Breast epithelium (tissue), 4 donors: ENCODE measurements around the gene PHYKPL. TPM values are rescaled to one million over a fixed set of nuclear protein-coding genes. Genes with fewer than 3 reads are reported as not detected.

ENCODE experiments used
- DNase-seq, 2 donors: peaks; one replicate each; pipeline ENCODE4 v3.0.0-alpha.2; 2019; ENCODE audit warnings: low spot score in 2 of 2
- H3K27ac ChIP-seq, 2 donors: fragments of 200-600 bp; sonication (generic) in 1 of 2; one replicate each; pipeline ENCODE4 v1.5.1; 2016 to 2019; ENCODE audit warnings: mild to moderate bottlenecking in 1 of 2
- H3K27me3 ChIP-seq, 2 donors: fragments of 200-600 bp; sonication (generic) in 1 of 2; one replicate each; pipeline versions ENCODE4 v1.5.1 to v1.6.0; 2017 to 2019; ENCODE audit warnings: control low read depth in 1 of 2, mild to moderate bottlenecking in 1 of 2
- H3K36me3 ChIP-seq: fragments of 200-600 bp; one replicate; pipeline ENCODE4 v1.5.1; 2019
- H3K4me1 ChIP-seq, 2 donors: fragments of 200-600 bp; sonication (generic); one replicate each; pipeline ENCODE4 v1.5.1; 2016 to 2019; ENCODE audit warnings: control low read depth in 1 of 2
- H3K4me3 ChIP-seq, 3 donors: fragments of 200-600 bp; sonication (generic); 1 replicate in 2 of 3; 2 replicates in 1 of 3; pipeline ENCODE4 v1.5.1; 2016 to 2019; ENCODE audit warnings: mild to moderate bottlenecking in 3 of 3, moderate library complexity in 2 of 3
- H3K9me3 ChIP-seq, 2 donors: fragments of 200-600 bp; sonication (generic) in 1 of 2; one replicate each; pipeline ENCODE4 v1.5.1; 2016 to 2019; ENCODE audit warnings: control low read depth in 1 of 2
- CTCF ChIP-seq, 3 donors: fragments of 450-650 bp; IDR thresholded peaks; one replicate each; pipeline ENCODE4 v1.5.1; 2016 to 2017; ENCODE audit warnings: antibody characterized with exemption in 3 of 3, mild to moderate bottlenecking in 3 of 3, moderate library complexity in 3 of 3
- POLR2A ChIP-seq: fragments of 450-650 bp; IDR thresholded peaks from one replicate; pipeline ENCODE4 v1.6.1; 2016; ENCODE audit warnings: antibody characterized with exemption, mild to moderate bottlenecking, moderate library complexity
- POLR2AphosphoS5 ChIP-seq, 3 donors: sonication (generic); formaldehyde crosslinking; IDR thresholded peaks; one replicate each; pipeline ENCODE4 v1.6.1; 2017; ENCODE audit warnings: antibody characterized with exemption in 3 of 3
- intact Hi-C: fragments of 100-400 bp; cut with DNase I; formaldehyde crosslinking; loops from one replicate; pipeline ENCODE4 v1.15.1; 2023; ENCODE audit warnings: low total_unique reads
- total RNA-seq, 3 donors: library from RNA; depleted of rRNA; stranded (reverse); fragments of >200 nt; gene quantifications; one replicate each; pipeline ENCODE4 v1.1.0, GENCODE V29; 2016

Gene PHYKPL
- total RNA-seq, 3 donors from 2014 or later: 63.4 to 94.1 (median 77.7) TPM

- H3K27ac ChIP-seq: no peak overlapping the region
- H3K4me3 ChIP-seq: no peak overlapping the region
- intact Hi-C loops: no loop called here
- H3K4me1 ChIP-seq: no peaks in the 10 kb centered on the region
- H3K36me3 ChIP-seq: no peaks in the 10 kb centered on the region
- no peaks in the 10 kb centered on the region for H3K27me3 ChIP-seq
- no peak for DNase-seq
- no peaks in the 10 kb centered on the region for H3K9me3 ChIP-seq
- TF ChIP-seq POLR2AphosphoS5 (IDR thresholded peaks at IDR 0.05): no peak
- TF ChIP-seq POLR2A: no peak
- no peak for TF ChIP-seq CTCF (IDR thresholded peaks at IDR 0.05)
Measured at GRCh38 chr5:178252258-178252657, 19.7 kb upstream of the PHYKPL start.

- H3K4me1 ChIP-seq: no peaks in the 10 kb centered on the region
- no peak overlapping the region for H3K4me3 ChIP-seq
- DNase-seq: no peak
- peaks cover 0 to 7% of the 10 kb centered on the region in 2 donors for H3K27me3 ChIP-seq
- H3K36me3 ChIP-seq: no peaks in the 10 kb centered on the region
- intact Hi-C loops: no loop called here
- no peak for TF ChIP-seq CTCF (IDR thresholded peaks at IDR 0.05)
- TF ChIP-seq POLR2AphosphoS5 (IDR thresholded peaks at IDR 0.05): no peak
- TF ChIP-seq POLR2A: no peak
- H3K9me3 ChIP-seq: no peaks in the 10 kb centered on the region
- no peak overlapping the region for H3K27ac ChIP-seq
Measured at GRCh38 chr5:178250263-178250662, 17.7 kb upstream of the PHYKPL start.

GRCh38 chr5:178249191-178249989, 16.8 kb upstream of the PHYKPL start:
- Histone ChIP-seq H3K36me3 (no peaks in the 10 kb centered on the region), H3K4me1 (no peaks in the 10 kb centered on the region), H3K27me3 (peaks cover 0 to 7% of the 10 kb centered on the region in 2 donors), H3K4me3 (no peak overlapping the region), H3K9me3 (no peaks in the 10 kb centered on the region), H3K27ac (no peak overlapping the region)
- no peak for DNase-seq
- no peak for TF ChIP-seq CTCF (IDR thresholded peaks at IDR 0.05)
- TF ChIP-seq POLR2AphosphoS5 (IDR thresholded peaks at IDR 0.05): no peak
- TF ChIP-seq POLR2A: no peak
- intact Hi-C loops: loop anchor here (5.0 kb wide), 1 partner anchor 1432 kb away; no protein-coding TSS in a partner anchor

- no peak overlapping the region for H3K27ac ChIP-seq
- intact Hi-C loops: loop anchor here (5.0 kb wide), 1 partner anchor 1431 kb away; no protein-coding TSS in a partner anchor
- no peaks in the 10 kb centered on the region for H3K9me3 ChIP-seq
- DNase-seq: no peak
- H3K4me1 ChIP-seq: no peaks in the 10 kb centered on the region
- H3K27me3 ChIP-seq: peaks cover 0 to 7% of the 10 kb centered on the region in 2 donors
- no peaks in the 10 kb centered on the region for H3K36me3 ChIP-seq
- TF ChIP-seq POLR2A: no peak
- TF ChIP-seq POLR2AphosphoS5 (IDR thresholded peaks at IDR 0.05): no peak
- no peak for TF ChIP-seq CTCF (IDR thresholded peaks at IDR 0.05)
- H3K4me3 ChIP-seq: no peak overlapping the region
Measured at GRCh38 chr5:178248750-178249149, 16.1 kb upstream of the PHYKPL start.
